OCI-LY3 (cell line): ENCODE data around the gene BRPF1.

ENCODE experiments used
- CTCF ChIP-seq: fragments of 200-600, 300-600 bp; sonication (generic); IDR thresholded peaks from 2 replicates; pipeline ENCODE4 v1.5.1; 2014; ENCODE audit warnings: antibody characterized with exemption, low read length, low read depth
- EZH2phosphoT487 ChIP-seq: fragments of 200-600 bp; shearing (Covaris generic); IDR thresholded peaks from 2 replicates; pipeline ENCODE4 v1.6.1; 2018; ENCODE audit warnings: antibody characterized with exemption, mixed run types, low read depth

DNA sequence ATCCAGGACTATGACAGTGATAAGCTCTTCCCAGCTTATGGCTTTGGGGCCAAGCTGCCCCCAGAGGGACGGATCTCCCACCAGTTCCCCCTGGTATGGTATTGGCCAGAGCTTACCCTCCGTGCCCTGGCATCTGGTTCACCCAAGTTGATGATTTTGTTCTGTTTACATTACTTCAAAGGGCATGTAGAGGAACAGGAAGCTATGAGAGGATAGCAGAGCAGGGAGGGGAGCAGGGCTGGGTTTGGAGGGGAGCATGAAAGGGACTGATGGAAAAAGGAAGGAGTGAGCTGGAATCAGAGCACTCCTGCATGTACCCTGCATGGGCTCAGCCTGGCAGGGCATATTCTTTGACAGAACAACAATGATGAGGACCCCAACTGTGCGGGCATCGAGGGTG, 13.4 kb upstream of the BRPF1 start:
- no peak for TF ChIP-seq CTCF
- TF ChIP-seq EZH2phosphoT487 = no peak
